Ishikawa (cell line): Measurements from ENCODE around the gene VPS26C.

Experiments
- CEBPB ChIP-seq: IDR thresholded peaks from 2 replicates; pipeline ENCODE4 v1.6.1; 2012
- CREB1 ChIP-seq: IDR thresholded peaks from 2 replicates; pipeline ENCODE4 v1.6.1; 2012; ENCODE audit warnings: low read depth
- EGR1 ChIP-seq: IDR thresholded peaks from 2 replicates; pipeline ENCODE4 v1.6.1; 2012
- EP300 ChIP-seq: IDR thresholded peaks from 2 replicates; pipeline ENCODE4 v1.6.1; 2012; ENCODE audit warnings: borderline replicate concordance
- FOXM1 ChIP-seq: IDR thresholded peaks from 2 replicates; pipeline ENCODE4 v1.6.1; 2012; ENCODE audit warnings: low read depth, borderline replicate concordance
- MAX ChIP-seq: IDR thresholded peaks from 2 replicates; pipeline ENCODE4 v1.6.1; 2012
- NFIC ChIP-seq: IDR thresholded peaks from 2 replicates; pipeline ENCODE4 v1.6.1; 2012
- RAD21 ChIP-seq: IDR thresholded peaks from 2 replicates; pipeline ENCODE4 v1.6.1; 2012; ENCODE audit warnings: low read depth
- REST ChIP-seq: IDR thresholded peaks from 2 replicates; pipeline ENCODE4 v1.6.1; 2012; ENCODE audit warnings: low read depth, mild to moderate bottlenecking
- TAF1 ChIP-seq: IDR thresholded peaks from 2 replicates; pipeline ENCODE4 v1.6.1; 2012; ENCODE audit warnings: low read depth, mild to moderate bottlenecking
- TCF12 ChIP-seq: IDR thresholded peaks from 2 replicates; pipeline ENCODE4 v1.6.1; 2012; ENCODE audit warnings: low read depth
- TEAD4 ChIP-seq: IDR thresholded peaks from 2 replicates; pipeline ENCODE4 v1.6.1; 2012
- USF1 ChIP-seq: IDR thresholded peaks from 2 replicates; pipeline ENCODE4 v1.6.1; 2012
- YY1 ChIP-seq: IDR thresholded peaks from 2 replicates; pipeline ENCODE4 v1.6.1; 2012; ENCODE audit warnings: low read depth
- ZBTB7A ChIP-seq: IDR thresholded peaks from 2 replicates; pipeline ENCODE4 v1.6.1; 2012; ENCODE audit warnings: low read depth

The VPS26C gene

GRCh38 chr21:37220433-37220980 lies 46.6 kb downstream of the VPS26C start:
- TF ChIP-seq REST (no peak), TAF1 (no peak), TEAD4 (no peak), NFIC (no peak), EP300 (no peak), MAX (no peak), EGR1 (no peak)

- TF ChIP-seq REST = no peak
- TF ChIP-seq EP300 = no peak
- TF ChIP-seq CREB1 = no peak
- no peak for TF ChIP-seq ZBTB7A
- no peak for TF ChIP-seq MAX
- no peak for TF ChIP-seq YY1
- TF ChIP-seq TCF12 = no peak
- no peak for TF ChIP-seq TEAD4
- TF ChIP-seq TAF1 = no peak
- TF ChIP-seq CEBPB = no peak
- no peak for TF ChIP-seq RAD21
These were observed 47.2 kb downstream of the VPS26C start for GRCh38 chr21:37219761-37220432.

- TF ChIP-seq CEBPB (no peak), NFIC (no peak), RAD21 (no peak), FOXM1 (no peak), TCF12 (no peak), YY1 (no peak), EP300 (no peak), TAF1 (no peak), MAX (no peak)
These were observed 52.2 kb downstream of the VPS26C start for GRCh38 chr21:37214952-37215351.

- no peak for TF ChIP-seq ZBTB7A
- TF ChIP-seq TAF1 = no peak
- TF ChIP-seq EP300 = no peak
- TF ChIP-seq RAD21 = no peak
- no peak for TF ChIP-seq TCF12
- TF ChIP-seq CREB1 = no peak
- TF ChIP-seq NFIC = no peak
- TF ChIP-seq EGR1 = no peak
- no peak for TF ChIP-seq REST
- TF ChIP-seq CEBPB = no peak
- TF ChIP-seq TEAD4 = no peak
- TF ChIP-seq FOXM1 = no peak
- no peak for TF ChIP-seq MAX
- no peak for TF ChIP-seq USF1
- no peak for TF ChIP-seq YY1
These were observed 56.3 kb downstream of the VPS26C start for GRCh38 chr21:37210799-37211198.

GRCh38 chr21:37210130-37210529 lies 57.0 kb downstream of the VPS26C start:
- TF ChIP-seq MAX = no peak
- peak; percentile 38 for TF ChIP-seq TEAD4
- no peak for TF ChIP-seq FOXM1
- peak; percentile 31; the same call in 1 of the 2 replicates for TF ChIP-seq NFIC
- TF ChIP-seq TCF12 = peak; percentile 71
